Nephron (organoid): Measurements from ENCODE around the gene IPCEF1.
"Not testable (repeated sequence)": the region's sequence is repeated elsewhere in the genome, so short reads cannot be mapped to it uniquely, and the experiment has no call there.

ENCODE experiments used
- H3K27ac Mint-ChIP-seq, 3 experiments: 2 replicates each; pipeline ENCODE4 v1.8.0; 2020; ENCODE audit warnings: mixed read lengths in 3 of 3, mild to moderate bottlenecking in 2 of 3, moderate library complexity in 1 of 3
- H3K27me3 Mint-ChIP-seq: 2 replicates; pipeline ENCODE4 v1.8.0; 2021; ENCODE audit warnings: low read depth, mild to moderate bottlenecking, moderate library complexity, mixed read lengths
- H3K36me3 Mint-ChIP-seq: 2 replicates; pipeline ENCODE4 v1.8.0; 2020; ENCODE audit warnings: low read depth, mixed read lengths
- H3K4me1 Mint-ChIP-seq: 2 replicates; pipeline ENCODE4 v1.8.0; 2020; ENCODE audit warnings: mixed read lengths
- H3K4me3 Mint-ChIP-seq, 3 experiments: 2 replicates each; pipeline ENCODE4 v1.8.0; 2020; ENCODE audit warnings: mild to moderate bottlenecking in 3 of 3, mixed read lengths in 3 of 3, moderate library complexity in 2 of 3
- H3K9me3 Mint-ChIP-seq: 2 replicates; pipeline ENCODE4 v1.8.0; 2020; ENCODE audit warnings: mixed read lengths
- TF ChIP-seq, protein P1 (sequence below), 3 experiments: fragments of 200-600 bp; sonication (generic); IDR thresholded peaks; one replicate each; pipeline ENCODE4 v1.5.0; 2021; ENCODE audit warnings: antibody characterized with exemption in 3 of 3; ENCODE audit not compliant: unreplicated experiment in 3 of 3

IPCEF1 gene

DNA sequence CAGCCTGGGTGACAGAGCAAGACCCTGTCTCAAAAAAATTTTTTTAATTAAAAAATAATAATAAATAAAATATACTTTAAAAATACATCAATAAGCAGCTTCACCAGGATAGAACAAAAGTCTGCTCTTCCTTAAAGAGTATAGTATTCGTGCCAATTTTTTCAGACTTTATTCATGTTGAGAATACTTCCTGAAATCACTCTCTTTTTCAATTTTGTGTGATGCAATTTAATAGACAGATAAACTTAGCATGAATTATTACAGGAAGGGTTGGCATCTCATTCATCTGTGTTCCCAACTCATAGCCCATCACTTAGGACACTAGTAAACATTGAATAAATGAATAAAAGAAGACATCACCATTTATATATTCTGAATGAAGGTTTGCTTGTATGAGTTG, 52.4 kb downstream of the IPCEF1 start:
- Mint-ChIP-seq H3K27ac (no peak overlapping the region), H3K4me1 (peaks cover 4% of the 10 kb centered on the region), H3K9me3 (peaks cover 2% of the 10 kb centered on the region), H3K36me3 (no peaks in the 10 kb centered on the region), H3K4me3 (no peak overlapping the region), H3K27me3 (no peaks in the 10 kb centered on the region)
- TF ChIP-seq, protein P1, sequence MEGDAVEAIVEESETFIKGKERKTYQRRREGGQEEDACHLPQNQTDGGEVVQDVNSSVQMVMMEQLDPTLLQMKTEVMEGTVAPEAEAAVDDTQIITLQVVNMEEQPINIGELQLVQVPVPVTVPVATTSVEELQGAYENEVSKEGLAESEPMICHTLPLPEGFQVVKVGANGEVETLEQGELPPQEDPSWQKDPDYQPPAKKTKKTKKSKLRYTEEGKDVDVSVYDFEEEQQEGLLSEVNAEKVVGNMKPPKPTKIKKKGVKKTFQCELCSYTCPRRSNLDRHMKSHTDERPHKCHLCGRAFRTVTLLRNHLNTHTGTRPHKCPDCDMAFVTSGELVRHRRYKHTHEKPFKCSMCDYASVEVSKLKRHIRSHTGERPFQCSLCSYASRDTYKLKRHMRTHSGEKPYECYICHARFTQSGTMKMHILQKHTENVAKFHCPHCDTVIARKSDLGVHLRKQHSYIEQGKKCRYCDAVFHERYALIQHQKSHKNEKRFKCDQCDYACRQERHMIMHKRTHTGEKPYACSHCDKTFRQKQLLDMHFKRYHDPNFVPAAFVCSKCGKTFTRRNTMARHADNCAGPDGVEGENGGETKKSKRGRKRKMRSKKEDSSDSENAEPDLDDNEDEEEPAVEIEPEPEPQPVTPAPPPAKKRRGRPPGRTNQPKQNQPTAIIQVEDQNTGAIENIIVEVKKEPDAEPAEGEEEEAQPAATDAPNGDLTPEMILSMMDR (IDR thresholded peaks at IDR 0.05; ENCODE audit: unreplicated experiment in 3 of 3) = no peak

DNA sequence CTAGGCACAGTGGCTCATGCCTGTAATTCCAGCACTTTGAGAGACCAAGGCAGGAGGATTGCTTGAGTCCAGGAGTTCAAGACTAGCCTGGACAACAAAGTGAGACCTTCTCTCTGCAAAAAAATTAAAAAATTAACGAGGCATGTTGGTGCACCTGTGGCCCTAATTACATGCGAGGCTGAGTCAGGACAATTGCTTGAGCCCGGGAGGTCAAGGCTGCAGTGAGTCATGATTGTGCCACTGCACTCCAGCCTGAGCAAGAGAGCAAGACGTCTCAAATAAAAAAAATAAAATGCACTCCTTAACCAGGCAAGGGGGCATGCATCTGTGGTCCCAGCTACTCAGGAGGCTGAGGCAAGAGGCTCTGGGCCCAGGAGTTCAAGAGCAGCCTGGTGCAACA, 53.0 kb downstream of the IPCEF1 start:
- H3K27me3 Mint-ChIP-seq, H3K4me1 Mint-ChIP-seq, H3K36me3 Mint-ChIP-seq: not testable (repeated sequence)

DNA sequence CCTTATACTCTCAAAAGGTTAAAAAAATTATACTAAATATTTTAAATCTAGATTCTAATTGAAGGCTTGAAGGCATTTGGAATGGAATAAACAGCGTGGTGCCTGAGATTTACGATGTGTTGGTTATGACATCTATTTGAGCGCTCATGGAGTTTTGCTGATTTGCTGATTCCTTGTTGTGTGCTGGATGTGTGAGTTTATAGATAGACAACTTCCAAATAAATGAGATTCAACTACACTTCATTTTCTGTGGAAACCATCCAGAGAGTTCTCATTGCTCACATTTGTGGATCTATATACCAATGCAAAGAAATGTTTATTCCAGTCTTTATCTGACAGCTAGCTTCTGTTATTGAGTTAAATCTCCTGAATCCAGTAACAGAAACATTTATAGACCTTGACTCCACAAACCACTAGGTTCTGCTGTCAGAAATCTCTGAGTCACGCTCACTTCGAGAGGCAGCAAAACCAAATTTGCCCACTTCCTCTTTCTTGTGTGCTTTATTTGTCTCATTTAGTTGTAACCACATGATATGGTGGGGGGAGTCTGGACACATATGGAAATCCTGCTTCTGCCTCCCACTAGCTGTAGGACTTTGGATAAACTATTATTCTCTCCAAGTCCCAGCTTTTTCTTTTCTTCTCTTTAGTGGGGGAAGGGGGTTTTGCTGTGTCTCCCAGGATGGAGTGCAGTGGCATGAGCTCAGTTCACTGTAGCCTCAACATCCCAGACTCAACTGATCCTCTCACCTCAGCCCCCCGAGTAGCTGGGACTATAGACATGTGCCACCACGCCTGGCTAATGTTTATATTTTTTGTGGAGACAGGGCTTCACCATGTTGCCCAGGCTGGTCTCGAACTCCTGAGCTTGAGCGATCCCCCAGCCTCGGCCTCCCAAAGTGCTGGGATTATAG, 54.5 kb downstream of the IPCEF1 start:
- Mint-ChIP-seq H3K4me1 (peaks cover 14% of the 10 kb centered on the region), H3K36me3 (no peaks in the 10 kb centered on the region), H3K27ac (peak overlapping the region in 1 of 3 experiments; percentile 65), H3K9me3 (no peaks in the 10 kb centered on the region), H3K27me3 (no peaks in the 10 kb centered on the region), H3K4me3 (no peak overlapping the region)
- TF ChIP-seq, protein P1 (IDR thresholded peaks at IDR 0.05; ENCODE audit: unreplicated experiment in 3 of 3) = no peak

More for the DNA sequence above, 53.0 kb downstream of the IPCEF1 start:
- not testable (repeated sequence) for H3K9me3 Mint-ChIP-seq, H3K27ac Mint-ChIP-seq, H3K4me3 Mint-ChIP-seq

DNA sequence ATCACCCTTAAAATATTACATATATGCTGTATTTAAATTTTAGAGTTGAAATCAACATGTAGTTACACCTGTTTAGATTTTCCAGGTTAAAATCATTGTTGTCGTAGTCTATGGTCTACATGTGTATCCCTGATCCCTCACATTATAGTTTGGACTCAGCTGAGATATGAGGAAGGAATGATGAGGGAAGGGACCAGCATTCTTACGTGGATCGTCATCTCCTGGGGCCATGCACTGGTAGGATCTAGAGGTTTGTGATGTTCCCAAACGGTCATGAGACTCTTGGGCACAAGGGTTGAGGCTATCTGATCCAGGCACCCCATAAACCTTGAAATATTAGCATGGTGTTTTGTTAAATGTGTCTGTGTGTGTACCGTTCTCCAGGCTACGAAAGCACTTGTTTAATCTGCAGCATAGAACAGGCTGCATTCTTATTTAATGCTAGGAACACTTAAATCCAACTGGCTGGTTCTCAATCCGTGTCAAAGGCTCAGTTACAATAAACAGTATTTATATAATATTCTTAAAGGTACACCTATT, 55.4 kb downstream of the IPCEF1 start:
- H3K4me3 Mint-ChIP-seq = no peak overlapping the region
- peaks cover 15% of the 10 kb centered on the region for H3K4me1 Mint-ChIP-seq
- TF ChIP-seq, protein P1 (IDR thresholded peaks at IDR 0.05; ENCODE audit: unreplicated experiment in 3 of 3) = no peak
- no peak overlapping the region for H3K27ac Mint-ChIP-seq
- H3K9me3 Mint-ChIP-seq = no peaks in the 10 kb centered on the region
- no peaks in the 10 kb centered on the region for H3K36me3 Mint-ChIP-seq
- H3K27me3 Mint-ChIP-seq = no peaks in the 10 kb centered on the region

DNA sequence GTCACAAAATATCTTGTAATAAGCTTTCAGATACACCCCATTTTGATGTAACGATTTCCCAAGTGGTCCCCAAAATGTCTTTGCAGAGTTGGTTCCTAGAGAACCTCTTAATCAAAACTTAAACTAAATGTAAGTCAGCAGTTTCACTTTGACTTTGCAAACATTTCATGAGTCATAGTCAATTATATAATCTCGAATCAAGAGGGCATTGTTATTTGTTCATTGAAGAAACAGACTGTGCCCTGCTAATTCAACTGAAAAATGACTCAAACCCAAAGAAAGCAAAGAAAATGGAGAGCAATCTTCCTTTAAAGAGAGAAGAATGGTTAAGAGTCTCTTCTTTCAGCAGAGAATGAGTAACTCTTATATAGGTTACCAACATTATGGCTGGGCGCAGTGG, 58.3 kb downstream of the IPCEF1 start:
- TF ChIP-seq, protein P1 (IDR thresholded peaks at IDR 0.05; ENCODE audit: unreplicated experiment in 3 of 3) = no peak
- Mint-ChIP-seq H3K9me3 (no peaks in the 10 kb centered on the region), H3K27me3 (no peaks in the 10 kb centered on the region), H3K36me3 (no peaks in the 10 kb centered on the region), H3K4me1 (peaks cover 20% of the 10 kb centered on the region), H3K4me3 (no peak overlapping the region), H3K27ac (peak overlapping the region; percentile 83 to 88 (median 87))

DNA sequence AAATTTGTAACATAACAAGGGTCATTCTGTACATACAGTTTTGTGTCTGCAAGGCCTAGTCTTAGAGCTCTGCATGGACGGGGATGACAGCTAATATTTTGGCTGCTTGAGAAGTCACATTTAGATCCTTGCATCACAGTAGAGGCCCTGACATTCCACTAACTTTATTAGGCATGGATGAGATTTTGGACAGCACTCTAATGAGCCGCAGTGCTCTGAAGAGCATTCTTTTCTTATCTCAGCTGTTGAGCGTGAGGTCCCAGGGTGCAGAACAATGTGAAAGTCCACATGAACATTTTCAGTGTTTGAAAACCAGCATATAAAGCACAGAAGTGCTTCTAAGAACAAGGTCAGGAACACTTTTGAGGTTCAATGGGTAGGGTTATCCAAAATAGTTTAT, 58.9 kb downstream of the IPCEF1 start:
- Mint-ChIP-seq H3K4me1 (peaks cover 23% of the 10 kb centered on the region), H3K36me3 (no peaks in the 10 kb centered on the region), H3K27me3 (no peaks in the 10 kb centered on the region), H3K4me3 (no peak overlapping the region), H3K9me3 (no peaks in the 10 kb centered on the region), H3K27ac (peak overlapping the region; percentile 83 to 88 (median 87))
- TF ChIP-seq, protein P1 (IDR thresholded peaks at IDR 0.05; ENCODE audit: unreplicated experiment in 3 of 3) = no peak
